ENCODE results near the gene TOB2.
A peak's percentile ranks its signal among the peaks of the same experiment; 100 is the strongest.

The TOB2 gene, protein sequence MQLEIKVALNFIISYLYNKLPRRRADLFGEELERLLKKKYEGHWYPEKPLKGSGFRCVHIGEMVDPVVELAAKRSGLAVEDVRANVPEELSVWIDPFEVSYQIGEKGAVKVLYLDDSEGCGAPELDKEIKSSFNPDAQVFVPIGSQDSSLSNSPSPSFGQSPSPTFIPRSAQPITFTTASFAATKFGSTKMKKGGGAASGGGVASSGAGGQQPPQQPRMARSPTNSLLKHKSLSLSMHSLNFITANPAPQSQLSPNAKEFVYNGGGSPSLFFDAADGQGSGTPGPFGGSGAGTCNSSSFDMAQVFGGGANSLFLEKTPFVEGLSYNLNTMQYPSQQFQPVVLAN

DNA sequence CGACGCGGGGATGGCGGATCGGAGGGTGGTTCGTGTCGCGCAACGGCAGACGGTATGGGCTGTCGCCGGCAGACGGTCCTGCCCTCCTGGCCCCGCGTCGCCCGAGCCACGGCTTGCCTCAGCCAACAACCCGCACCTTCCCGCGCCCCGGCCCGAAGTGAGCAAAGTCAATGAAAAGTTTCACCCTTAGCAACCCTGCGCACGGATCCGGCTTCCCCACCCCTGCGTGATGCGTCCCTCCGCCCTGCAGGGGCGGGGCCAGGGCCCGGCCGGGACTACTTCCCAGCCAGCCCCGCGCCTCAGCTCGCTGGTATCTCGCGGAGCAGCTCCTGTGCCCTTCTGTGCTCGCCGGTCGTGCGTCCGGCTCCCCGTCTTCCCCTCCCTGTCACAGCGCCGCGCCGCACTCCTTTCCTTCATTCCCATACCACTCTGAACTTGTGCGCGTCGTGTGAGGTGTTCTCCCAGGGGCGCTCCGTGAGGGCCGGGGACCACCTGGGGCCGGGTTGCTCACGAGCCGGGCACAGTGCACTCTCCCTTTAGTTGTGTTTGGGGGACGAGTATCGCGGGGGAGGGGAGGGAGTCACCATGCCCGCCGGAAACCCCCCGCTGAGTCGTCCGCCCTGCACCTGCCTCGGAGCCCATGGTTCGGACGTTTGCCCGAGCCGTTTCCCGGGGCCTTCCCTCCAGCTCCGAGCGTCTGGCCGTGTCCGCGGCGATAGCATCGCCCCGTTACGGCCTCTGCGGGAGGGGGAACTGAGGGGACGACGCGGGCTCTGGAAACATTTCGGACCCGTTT, at the start of gene TOB2:
TOB2 (minus strand) TSS at position 163 of the 796 bp plus-strand sequence. CDS start 9,456 bp downstream, outside the sequence.
- DNase-seq, result peak; percentile 91

DNA sequence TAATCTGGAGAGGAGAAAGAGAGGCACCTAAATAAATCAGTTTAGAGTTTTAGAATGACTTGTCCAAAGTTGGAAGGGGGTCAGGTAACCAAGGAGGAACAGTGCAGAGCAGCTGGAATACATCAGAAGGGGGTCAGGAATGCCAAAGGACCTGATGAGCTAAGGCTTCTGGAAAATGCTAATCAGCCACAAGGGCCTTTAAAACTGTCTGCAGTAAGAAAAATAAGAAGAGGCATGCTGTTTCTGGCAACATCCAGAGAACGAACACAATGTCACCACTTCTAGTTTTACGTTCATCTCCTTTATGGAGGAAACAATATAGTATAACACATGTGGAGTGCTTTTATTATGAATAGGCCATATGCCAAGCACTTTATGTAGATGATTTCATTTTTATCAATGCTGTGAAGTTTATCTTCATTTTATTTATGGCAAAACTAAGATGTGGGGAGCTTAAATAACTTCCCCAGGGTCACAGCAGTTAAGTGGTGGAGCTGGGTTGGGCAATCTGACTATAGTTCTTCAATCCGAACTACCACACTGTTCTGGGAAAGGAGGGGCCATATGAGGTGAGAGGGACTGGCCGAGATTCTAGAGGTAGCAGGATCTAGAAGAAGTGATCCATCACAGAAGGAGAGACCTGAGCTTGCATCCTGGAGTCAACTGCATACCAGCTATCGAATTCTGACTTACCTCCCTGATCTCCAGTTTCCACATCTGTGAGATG, 44.9 kb upstream of the TOB2 start:
- DNase-seq, result no peak

DNA sequence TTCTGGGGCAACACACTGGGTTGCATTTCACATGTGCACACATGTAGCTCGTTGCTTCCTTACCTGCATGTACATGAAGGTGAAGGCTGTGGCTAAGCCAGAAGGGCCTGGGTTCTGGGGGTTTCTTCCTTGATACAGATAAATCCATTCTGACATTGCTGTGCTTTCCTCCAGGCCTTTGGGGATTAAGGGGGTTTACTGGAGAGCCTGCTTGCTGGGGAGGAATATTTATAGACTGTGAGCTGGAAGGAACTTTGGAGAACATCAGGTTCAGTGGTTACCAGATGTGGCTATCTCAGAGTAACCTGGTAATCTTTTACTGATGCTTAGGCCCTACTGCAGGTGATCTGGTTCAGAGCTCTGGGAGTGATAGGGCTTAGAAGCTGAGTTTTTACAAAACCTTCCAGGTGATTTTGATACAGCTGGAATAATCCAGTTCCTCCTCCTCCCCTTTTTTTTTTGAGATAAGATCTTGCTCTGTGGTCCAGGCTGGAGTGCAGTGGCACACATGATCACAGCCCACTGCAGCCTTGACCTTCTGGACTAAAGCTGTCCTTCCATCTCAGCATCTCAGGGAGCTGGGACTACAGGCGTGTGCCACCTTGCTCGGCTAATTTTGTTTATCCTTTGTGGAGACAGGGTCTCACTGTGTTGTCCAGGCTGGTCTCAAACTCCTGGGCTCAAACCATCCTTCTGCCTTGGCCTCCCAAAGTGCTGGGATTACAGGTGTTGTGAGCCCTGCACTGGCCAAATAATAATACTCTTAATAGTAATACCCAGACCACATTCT, 42.2 kb upstream of the TOB2 start:
- DNase-seq, result no peak

DNA sequence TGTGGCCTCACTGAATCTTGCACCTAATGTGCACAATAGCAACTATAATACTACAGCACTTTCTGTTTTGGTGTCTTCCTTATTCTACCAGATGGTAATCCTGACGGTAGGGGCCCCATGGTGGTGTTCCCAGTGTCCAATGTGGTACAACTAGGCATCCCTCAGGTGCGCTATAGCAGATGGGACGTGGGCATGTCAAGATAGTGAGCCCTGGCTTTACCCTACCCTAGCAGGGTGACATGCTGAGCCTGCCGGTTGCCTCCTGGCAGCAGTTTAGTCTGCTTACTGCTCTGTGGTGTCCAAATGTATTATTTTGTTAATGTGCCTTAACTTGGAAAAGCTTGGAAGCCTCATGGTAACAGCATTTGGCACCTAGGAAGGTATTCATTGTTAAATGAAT, 41.5 kb upstream of the TOB2 start:
- no peak for DNase-seq

DNA sequence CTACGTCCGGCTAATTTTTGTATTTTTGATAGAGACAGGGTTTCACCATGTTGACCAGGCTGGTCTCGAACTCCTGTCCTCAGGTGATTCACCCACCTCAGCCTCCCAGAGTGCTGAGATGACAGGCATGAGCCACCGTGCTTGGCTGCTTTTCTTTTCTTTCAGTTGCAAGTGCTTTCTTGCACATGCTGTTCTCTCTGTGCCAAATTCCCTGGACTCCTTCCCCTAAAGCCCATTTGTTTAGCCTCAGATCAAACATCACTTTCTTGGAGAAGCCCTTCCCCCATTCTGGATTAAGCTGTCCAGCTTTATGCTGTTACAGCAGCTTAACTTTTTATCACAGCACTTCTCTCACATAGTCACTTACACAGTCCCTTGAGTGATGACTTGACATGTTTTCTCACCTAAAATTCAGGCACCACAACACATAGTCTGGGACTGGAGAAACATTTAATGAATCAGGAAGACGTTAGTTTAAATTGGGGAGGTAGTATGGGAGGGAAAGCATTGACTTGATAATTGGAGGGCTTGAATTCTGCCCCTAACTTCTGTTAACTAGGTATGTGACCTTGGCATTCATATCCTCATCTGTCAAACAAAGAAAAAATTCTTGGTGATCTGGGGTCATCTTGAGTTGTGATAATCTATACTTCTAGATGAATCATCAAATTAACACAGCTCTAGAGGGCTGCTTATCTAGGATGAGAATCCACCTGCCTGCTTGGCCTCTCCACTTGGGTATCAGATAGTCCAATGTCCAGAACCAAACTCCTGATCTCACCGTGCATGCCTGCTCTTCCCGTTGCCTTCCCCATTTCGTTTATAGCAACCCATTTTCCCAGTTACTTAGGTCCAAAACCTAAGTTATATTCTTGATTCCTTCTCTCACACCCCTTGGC, 40.7 kb upstream of the TOB2 start:
- DNase-seq, result no peak

DNA sequence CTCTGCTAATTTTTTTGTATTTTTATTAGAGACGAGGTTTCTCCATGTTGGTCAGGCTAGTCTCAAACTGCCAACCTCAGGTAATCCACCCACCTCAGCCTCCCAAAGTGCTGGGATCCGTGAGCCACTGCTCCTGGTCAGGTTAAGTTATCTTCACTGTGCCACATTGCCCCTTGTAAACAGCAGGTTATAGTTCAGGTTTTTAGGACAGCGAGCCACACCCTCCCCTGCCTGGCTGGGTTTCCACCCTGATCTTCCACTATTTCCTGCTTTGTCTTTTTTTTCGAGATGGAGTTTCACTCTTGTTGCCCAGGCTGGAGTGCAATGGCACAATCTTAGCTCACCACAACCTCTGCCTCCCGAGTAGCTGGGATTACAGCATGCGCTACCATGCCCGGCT, 38.4 kb upstream of the TOB2 start:
- DNase-seq, result no peak

DNA sequence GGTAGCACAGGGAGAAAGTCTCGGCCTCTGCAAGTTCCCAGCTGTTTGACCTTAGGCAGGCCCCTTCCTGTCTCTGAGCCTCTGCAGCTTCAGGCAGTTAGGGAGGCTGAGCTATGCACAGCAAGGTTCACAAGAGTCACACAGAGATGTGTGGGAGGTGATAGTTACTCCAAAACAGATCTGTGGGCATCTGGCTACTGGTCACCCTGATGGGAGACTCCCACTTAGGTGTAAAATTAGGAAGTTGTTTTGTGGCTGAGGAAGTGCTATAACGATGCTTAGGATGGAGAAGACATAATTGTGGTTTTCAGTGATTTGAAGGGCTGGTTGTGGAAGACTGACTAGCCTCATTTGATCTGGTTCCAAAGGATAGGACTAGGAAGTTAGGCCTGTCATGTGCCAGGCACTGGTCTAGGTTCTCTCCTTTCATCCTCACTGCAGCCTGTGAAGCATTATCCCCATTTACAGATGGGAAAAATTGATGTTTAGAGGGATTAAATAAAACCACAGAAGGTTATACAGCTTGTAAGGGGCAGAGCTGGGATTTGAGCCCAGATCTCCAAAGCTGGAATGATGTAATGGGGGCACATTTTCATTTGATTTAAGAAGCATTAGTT, 35.8 kb upstream of the TOB2 start:
- DNase-seq, result no peak

DNA sequence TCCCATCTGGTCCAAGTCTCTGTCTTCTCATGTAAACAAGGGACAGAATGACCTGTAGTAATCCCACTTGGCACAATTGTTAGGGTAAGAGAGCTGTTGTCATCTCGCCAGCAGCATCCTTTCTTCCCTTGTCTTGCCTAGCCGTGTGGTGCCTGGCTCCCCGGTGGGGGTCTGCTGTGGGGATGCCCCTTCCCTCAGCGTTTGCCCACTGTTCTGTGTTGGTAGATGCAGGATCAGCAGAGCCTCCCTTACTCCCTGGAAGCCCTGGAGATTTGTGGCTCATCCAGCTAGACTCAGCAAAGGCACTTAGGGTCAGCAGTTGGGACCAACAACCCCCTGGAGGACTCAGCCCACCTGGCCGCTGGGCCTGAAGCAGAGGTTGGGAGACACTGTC, 35.3 kb upstream of the TOB2 start:
- no peak for DNase-seq

DNA sequence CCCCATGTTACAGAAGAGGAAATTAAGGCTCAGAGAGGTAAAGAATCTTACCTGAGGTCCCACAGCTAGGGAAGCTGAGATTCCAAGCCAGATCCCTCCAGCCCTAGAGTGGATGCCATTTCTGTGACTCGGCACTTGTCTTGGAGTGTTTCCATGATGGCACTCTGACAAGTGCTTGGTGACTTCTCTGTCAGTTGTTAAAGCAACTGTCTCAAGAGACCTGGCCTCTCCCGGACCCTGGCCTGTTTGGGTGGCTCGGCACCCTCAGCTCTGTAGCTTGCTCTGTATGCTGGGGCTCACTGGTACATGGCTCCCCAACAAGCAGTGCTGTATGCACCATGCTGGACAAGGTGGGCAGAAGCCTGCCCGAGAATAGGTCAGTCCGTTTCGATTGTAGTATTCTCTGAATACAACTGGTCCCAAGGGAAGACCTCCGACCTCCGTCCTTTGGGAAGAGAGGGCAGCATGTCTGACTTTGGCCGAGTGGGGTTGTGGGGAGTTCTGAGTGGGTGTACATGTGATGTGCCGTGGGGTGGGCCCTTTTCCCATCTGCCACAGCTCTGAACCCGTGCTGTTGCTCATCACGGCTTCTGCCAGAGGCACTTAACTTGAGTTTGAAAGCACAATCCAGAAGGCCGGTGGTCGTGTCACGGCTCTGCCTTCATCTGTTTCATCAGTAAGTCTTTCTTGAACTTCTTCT, 34.7 kb upstream of the TOB2 start:
- no peak for DNase-seq

DNA sequence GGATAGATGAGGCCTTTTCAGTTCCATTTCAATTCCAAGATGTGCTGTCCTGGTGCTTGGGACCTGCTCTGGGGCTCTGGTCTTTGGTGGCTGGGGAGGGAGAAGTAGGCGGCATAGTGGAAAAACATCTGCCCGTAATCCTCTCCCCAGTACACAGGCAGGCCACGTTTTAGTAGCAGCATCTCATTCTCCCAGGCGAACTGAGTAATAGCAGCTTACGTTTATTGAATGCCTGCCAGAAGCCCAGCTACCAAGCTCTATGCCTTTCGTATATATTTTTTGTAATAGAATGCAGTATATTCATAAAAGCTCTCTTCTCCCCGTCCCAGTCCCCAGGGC, 33.8 kb upstream of the TOB2 start:
- no peak for DNase-seq

DNA sequence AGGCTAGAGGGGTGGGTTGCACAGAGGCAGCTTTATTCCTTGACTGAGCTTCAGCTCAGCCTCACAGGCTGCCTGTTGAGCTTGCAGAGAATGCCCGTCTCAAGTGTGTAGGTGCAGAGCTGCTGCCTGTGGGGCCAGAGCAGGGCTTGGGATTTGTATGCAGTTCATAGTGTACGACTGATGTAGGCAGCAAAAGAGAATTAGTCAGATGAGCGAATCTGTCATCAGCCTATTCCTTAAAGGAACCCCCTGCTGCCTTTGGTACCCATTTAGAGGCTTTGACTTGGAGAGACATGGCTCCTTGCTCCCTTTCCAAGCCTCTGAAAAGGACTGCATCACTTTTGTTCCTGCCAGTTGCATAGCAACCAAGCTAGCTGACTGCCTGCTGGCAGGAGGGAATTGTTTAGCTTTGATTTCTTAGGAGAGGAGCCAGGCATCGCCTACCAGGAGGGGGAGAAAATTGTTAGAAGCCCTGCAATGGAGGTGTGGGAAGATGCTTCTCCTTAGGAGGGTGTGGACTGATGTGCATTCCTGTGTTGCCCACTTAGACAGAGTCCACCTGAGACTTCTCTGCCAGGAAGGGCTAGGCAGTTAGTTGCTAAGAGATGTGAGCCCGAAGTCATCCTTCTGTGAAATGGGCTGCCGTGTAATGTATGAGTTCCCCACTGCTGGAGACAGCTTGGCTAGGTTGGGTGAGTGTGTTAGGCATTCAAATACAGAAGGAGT, 33.2 kb upstream of the TOB2 start:
- no peak for DNase-seq

DNA sequence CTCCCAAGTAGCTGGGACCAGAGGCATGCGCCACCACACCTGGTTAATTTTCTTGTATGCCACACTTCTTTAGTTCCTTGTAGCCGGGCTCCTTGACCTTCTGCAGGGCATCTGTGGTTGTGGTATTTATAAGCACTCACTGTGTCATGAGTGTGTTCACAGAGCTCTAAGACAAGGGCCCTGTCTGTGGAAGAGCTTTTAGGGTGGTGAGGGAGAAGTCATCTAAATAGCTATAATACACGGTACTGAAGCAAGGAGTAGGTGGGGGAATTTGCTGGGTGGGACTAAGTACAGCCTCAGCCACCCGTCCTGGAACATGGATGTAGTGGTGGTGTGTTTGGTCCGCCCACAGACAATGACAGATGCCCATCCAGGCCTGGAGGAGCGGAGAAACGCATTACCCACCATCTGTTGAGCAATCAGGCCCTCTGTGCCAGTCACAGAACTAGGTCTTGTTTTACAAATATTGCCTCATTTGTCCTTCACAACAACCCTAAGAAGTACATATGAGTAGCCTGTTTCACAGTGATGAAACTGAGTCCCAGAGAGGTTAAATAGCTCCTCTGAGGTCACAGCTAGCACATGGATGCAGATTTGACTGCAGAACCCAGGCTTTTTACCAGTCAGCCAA, 32.4 kb upstream of the TOB2 start:
- DNase-seq, result no peak

DNA sequence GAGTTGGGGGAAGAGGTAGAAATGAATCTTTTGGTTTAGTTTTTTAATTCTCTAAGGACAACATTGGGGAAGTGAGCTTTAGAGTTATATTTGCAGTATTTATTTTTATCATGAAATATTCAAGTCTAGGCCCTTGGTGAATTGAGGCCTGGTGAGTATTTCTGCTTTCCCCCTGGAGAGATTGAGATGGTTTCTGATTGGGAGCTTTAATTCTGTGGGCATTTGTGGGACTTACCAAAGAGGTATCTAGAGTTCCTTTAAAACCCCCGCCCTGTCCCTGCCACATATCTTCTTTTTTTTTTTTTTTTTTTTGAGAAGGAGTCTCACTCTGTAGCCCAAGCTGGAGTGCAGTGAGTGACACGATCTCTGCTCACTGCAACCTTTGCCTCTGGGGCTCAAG, 31.9 kb upstream of the TOB2 start:
- no peak for DNase-seq

DNA sequence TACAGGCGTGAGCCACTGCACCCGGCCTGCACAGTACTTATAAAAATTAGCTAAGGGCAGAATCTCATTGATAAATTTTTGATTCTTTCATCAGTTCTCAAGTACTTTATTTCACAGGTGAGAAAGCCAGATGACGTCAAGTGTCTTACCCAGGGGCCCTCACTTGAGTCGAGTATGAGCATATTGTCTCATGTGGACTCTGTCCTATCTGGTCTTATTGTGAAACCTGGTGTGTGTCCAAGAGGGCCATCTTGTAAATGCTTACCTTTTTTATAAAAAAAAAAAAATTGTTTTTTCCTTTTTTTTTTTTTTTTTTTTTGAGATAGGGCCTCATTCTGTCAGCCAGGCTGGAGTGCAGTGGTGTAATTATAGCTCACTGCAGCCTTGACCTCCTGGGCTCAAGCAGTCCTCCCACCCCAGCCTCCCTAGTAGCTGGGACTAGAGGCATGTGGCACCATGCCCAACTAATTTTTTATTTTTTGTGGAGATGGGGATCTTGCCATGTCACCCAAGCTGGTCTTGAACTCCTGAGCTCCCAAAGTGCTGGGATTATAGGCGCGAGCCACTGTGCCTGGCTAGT, 28.4 kb upstream of the TOB2 start:
- no peak for DNase-seq

DNA sequence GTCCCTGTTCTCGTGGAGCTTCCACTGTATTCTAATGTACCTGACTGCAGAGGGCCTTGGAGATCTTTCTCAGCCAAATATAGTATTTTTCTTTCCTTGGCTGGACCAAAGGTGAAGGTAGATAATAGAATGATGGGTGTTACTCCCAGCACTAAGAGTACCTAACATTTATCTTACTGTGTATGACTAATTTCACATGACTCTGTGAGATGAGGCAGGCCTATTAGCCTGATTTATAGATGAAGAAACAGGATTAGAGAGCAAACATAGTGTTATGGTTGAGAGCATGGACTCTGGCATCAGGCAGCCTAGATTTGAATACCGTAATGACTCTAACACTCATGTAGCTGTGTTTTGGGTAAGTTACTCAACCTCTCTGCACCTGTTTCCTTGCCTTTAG, 25.0 kb upstream of the TOB2 start:
- DNase-seq, result no peak

DNA sequence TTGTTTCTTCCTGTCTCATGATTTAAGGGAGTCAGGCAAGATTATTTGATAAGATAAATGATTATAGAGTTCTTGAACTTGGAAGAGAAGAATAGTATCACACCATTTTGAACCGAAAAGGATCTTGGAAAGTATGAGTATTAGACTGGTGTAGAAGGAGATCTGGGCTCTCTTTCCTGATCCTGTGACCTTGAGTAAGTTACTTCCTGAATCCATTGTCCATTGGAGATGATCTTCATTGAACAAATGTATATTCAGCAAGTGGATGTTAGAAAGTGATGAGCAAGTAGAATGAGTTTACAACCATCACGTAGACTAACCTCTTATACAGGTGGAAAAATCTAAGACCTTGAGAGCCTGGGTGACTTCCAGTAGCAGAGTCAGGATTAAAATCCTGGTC, 24.3 kb upstream of the TOB2 start:
- no peak for DNase-seq

DNA sequence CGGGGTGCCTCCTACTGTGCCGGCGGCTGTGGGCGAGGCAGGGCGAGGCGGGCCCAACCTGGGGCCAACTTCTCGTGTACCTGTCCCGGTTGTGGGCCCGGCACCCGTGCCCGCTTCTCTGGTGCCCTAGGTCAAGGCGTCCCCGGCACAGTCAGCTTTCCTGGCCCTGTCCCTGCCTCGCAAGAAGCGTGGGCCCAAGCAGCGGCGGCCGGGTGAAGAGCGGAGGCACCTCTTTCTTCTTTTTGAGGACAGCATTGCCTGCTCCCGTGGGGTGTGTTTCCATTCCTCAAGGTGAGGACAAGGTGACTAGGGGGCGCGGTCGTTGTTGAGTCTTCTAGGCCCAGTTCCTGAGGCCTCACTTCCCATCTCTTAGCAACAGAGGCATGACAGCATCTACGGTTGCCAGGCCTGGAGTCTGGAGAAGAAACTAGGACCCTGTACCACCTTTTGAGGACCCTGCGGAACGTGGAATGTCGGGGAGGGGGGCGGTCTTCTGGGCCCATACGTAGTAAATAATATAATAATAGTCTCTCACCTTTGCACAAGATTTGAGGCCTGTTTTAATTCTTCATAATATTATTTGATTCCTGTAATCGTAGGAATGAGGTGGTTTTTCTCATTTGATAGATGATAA, 22.7 kb upstream of the TOB2 start:
- peak; percentile 38 for DNase-seq

DNA sequence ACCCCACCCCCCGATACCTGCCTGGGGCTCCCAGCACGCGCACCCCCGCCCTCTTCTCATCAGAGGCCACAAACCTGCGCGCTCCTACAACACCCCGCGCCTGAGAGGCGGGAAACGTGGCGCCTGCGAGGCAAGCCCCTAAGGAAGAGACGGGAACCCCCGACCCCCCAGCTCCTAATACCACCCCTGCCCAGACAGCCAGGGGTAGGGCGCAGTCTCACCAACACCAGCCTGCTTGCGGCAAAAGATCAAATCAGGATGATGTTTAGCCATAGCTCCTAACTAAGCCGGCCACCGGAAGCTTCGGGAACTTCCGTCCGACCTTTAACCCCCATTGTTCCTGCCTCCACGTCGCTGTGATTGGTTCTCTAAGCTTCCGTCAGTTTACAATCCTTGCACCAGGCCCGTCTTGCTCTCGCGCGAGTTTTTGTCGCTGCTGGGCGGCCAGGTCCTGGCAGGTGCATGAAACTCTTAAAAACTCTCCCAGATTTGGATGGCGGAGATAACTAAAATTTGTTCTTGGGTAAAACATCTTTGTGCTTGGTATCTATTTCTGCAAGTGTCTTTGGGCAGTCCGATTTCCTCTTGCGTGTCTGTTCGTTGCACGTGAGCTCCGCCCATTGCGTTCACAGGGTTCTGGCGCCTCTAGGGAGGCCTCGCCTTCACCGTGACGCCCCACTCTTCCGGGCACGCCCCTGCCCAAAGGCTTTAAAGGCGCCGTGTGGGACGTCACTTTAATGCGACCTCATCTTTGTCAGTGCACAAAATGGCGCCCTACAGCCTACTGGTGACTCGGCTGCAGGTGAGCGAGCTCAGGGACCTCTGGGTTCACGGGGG, 22.0 kb upstream of the TOB2 start, which contains the start of the genes ACO2 and PHF5A:
ACO2 (plus strand) TSS at position 737 of the 837 bp plus-strand sequence; CDS start at position 767, 30 bp downstream.
PHF5A (minus strand) TSS at position 312 of the 837 bp plus-strand sequence; CDS start at position 273, 39 bp downstream.
- DNase-seq, result peak; percentile 93
